Measurements from ENCODE around the gene RBFA. TPM values are rescaled to one million over a fixed set of nuclear protein-coding genes. Genes with fewer than 3 reads are reported as not detected.
A peak's percentile ranks its signal among the peaks of the same experiment; 100 is the strongest.

The RBFA gene
- total and polyA plus RNA-seq, 2 of the 13 experiments (the other 11 are each of a cell fraction or from before 2014, with no cell fraction given) = 29.7 to 42.4 TPM

DNA sequence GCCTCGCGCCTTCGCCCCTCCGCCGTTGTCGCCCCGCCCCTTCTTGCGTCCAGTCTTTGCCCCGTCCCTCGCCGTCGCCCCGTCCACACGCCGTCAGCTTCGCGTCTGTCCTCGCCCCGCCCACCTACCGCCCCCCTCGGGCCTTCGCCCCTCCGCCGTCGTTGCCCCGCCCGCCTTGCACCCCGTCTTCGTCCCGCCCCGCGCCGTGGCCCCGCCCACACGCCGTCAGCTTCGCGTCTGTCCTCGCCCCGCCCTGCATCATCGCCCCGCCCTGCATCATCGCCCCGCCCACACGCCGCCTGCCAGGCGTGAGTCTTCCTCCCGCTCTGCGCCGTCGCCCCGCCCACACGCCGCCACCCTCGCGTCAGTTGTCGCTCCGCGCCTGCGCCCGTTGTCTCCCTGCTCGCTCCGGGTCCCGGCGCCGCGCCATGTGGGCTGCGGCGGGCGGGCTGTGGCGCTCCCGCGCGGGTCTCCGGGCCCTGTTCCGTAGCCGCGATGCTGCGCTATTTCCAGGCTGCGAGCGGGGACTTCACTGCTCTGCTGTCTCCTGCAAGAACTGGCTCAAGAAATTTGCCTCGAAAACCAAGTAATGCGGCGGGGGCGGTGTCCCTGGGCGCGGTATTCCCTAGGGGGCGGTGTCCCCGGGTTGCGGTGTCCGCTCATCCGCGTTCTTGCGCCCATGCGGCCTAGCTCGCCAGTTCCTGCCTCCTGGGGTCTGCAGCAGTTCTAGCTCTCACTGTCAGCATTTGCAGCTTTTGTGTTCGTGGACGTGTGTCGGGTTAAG lies at the start of gene RBFA (continued):
- TF ChIP-seq, protein P1, sequence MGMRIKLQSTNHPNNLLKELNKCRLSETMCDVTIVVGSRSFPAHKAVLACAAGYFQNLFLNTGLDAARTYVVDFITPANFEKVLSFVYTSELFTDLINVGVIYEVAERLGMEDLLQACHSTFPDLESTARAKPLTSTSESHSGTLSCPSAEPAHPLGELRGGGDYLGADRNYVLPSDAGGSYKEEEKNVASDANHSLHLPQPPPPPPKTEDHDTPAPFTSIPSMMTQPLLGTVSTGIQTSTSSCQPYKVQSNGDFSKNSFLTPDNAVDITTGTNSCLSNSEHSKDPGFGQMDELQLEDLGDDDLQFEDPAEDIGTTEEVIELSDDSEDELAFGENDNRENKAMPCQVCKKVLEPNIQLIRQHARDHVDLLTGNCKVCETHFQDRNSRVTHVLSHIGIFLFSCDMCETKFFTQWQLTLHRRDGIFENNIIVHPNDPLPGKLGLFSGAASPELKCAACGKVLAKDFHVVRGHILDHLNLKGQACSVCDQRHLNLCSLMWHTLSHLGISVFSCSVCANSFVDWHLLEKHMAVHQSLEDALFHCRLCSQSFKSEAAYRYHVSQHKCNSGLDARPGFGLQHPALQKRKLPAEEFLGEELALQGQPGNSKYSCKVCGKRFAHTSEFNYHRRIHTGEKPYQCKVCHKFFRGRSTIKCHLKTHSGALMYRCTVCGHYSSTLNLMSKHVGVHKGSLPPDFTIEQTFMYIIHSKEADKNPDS (CRISPR knock-in tag; IDR thresholded peaks at IDR 0.05) = 0 out of 2 replicates have a peak, but pooled peaks have one; percentile 44
- TF ChIP-seq ASH2L (IDR thresholded peaks at IDR 0.05; ENCODE audit: insufficient read length, low read depth, low read length) (peak; percentile 91), SRSF4 (IDR thresholded peaks at IDR 0.05; ENCODE audit: low read depth, low read length, poor library complexity, severe bottlenecking) (no peak), ZNF367 (CRISPR knock-in tag; IDR thresholded peaks at IDR 0.05; ENCODE audit: borderline replicate concordance) (no peak; the same call in 1 of the 2 replicates), KAT8 (CRISPR knock-in tag; IDR thresholded peaks at IDR 0.05) (peak; percentile 59; the same call in 1 of the 2 replicates), ESRRA (CRISPR knock-in tag; IDR thresholded peaks at IDR 0.05; ENCODE audit: low read depth) (0 out of 2 replicates have a peak, but pooled peaks have one; percentile 61), CREB1 (IDR thresholded peaks at IDR 0.05) (peak; percentile 70), CREB1 (CRISPR knock-in tag; IDR thresholded peaks at IDR 0.05) (no peak), ZNF644 (CRISPR knock-in tag; IDR thresholded peaks at IDR 0.05; ENCODE audit: low read depth) (no peak)
- TF ChIP-seq, protein P2, sequence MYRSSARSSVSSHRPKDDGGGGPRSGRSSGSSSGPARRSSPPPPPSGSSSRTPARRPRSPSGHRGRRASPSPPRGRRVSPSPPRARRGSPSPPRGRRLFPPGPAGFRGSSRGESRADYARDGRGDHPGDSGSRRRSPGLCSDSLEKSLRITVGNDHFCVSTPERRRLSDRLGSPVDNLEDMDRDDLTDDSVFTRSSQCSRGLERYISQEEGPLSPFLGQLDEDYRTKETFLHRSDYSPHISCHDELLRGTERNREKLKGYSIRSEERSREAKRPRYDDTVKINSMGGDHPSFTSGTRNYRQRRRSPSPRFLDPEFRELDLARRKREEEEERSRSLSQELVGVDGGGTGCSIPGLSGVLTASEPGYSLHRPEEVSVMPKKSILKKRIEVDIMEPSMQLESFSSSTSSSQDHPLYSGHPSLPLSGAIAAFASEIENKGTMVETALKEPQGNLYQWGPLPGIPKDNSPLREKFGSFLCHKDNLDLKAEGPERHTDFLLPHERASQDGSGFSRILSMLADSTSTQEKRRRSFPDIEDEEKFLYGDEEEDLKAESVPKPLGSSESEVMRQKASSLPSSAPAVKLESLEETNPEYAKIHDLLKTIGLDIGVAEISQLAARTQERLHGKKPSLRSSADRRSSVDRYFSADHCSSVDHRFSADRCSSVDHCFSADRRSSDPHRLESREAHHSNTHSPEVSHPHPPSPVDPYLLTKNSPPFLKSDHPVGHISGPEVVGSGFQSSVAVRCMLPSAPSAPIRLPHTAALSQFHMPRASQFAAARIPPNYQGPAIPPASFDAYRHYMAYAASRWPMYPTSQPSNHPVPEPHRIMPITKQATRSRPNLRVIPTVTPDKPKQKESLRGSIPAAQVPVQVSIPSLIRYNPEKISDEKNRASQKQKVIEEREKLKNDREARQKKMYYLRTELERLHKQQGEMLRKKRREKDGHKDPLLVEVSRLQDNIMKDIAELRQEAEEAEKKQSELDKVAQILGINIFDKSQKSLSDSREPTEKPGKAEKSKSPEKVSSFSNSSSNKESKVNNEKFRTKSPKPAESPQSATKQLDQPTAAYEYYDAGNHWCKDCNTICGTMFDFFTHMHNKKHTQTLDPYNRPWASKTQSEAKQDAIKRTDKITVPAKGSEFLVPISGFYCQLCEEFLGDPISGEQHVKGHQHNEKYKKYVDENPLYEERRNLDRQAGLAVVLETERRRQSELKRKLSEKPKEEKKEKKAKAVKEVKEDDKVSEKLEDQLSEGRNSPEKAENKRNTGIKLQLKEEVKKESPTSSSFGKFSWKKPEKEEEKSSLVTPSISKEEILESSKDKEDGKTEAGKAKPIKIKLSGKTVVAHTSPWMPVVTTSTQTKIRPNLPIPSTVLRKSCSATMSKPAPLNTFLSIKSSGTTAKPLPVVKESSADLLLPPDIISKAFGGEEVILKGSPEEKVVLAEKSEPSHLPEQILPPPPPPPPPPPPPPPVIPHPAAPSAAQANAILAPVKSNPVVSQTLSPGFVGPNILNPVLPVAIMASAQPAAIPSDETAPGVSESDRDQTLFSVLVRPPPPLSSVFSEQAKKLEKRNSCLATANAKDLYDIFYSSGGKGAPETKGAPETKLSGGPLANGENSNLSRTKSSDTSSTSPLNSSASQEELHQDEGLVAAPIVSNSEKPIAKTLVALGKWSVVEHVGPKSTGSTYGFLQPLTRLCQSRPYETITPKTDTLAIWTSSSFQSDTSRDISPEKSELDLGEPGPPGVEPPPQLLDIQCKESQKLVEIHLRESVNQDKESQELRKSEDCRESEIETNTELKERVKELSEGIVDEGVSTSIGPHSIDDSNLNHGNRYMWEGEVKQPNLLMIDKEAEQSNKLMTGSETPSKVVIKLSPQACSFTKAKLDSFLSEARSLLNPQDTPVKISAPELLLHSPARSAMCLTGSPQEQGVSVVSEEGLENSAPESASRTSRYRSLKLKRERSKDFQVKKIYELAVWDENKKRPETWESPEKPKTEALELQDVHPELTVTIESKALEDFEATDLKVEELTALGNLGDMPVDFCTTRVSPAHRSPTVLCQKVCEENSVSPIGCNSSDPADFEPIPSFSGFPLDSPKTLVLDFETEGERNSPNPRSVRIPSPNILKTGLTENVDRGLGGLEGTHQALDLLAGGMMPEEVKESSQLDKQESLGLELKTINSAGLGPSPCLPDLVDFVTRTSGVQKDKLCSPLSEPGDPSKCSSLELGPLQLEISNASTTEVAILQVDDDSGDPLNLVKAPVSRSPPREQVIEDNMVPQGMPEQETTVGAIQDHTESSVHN (CRISPR knock-in tag; IDR thresholded peaks at IDR 0.05) = peak; percentile 85; the same call in 1 of the 2 replicates
- TF ChIP-seq, protein P3, sequence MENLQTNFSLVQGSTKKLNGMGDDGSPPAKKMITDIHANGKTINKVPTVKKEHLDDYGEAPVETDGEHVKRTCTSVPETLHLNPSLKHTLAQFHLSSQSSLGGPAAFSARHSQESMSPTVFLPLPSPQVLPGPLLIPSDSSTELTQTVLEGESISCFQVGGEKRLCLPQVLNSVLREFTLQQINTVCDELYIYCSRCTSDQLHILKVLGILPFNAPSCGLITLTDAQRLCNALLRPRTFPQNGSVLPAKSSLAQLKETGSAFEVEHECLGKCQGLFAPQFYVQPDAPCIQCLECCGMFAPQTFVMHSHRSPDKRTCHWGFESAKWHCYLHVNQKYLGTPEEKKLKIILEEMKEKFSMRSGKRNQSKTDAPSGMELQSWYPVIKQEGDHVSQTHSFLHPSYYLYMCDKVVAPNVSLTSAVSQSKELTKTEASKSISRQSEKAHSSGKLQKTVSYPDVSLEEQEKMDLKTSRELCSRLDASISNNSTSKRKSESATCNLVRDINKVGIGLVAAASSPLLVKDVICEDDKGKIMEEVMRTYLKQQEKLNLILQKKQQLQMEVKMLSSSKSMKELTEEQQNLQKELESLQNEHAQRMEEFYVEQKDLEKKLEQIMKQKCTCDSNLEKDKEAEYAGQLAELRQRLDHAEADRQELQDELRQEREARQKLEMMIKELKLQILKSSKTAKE (CRISPR knock-in tag; IDR thresholded peaks at IDR 0.05; ENCODE audit: borderline replicate concordance) = peak; percentile 19; the same call in 1 of the 2 replicates
- TF ChIP-seq, protein P4, sequence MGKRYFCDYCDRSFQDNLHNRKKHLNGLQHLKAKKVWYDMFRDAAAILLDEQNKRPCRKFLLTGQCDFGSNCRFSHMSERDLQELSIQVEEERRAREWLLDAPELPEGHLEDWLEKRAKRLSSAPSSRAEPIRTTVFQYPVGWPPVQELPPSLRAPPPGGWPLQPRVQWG (CRISPR knock-in tag; IDR thresholded peaks at IDR 0.05; ENCODE audit: borderline replicate concordance, low read depth) = no peak
- TF ChIP-seq, protein P5, sequence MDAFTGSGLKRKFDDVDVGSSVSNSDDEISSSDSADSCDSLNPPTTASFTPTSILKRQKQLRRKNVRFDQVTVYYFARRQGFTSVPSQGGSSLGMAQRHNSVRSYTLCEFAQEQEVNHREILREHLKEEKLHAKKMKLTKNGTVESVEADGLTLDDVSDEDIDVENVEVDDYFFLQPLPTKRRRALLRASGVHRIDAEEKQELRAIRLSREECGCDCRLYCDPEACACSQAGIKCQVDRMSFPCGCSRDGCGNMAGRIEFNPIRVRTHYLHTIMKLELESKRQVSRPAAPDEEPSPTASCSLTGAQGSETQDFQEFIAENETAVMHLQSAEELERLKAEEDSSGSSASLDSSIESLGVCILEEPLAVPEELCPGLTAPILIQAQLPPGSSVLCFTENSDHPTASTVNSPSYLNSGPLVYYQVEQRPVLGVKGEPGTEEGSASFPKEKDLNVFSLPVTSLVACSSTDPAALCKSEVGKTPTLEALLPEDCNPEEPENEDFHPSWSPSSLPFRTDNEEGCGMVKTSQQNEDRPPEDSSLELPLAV (CRISPR knock-in tag; conservative IDR thresholded peaks at IDR 0.05; ENCODE audit: low read depth) = no peak; the same call in 1 of the 2 replicates

Data from HepG2 (cell line).